ENCODE results near the gene ST8SIA4.
"Not testable (repeated sequence)": the region's sequence is repeated elsewhere in the genome, so short reads cannot be mapped to it uniquely, and the experiment has no call there.

Gene ST8SIA4

GRCh38 chr5:100828071-100828897 lies 74.8 kb downstream of the ST8SIA4 start:
- DNase-seq: no peak

- DNase-seq: no peak
Measured at GRCh38 chr5:100827481-100827889, 75.6 kb downstream of the ST8SIA4 start.

GRCh38 chr5:100826133-100826532 lies 76.9 kb downstream of the ST8SIA4 start:
- no peak for DNase-seq

GRCh38 chr5:100824635-100825034 lies 78.4 kb downstream of the ST8SIA4 start:
- no peak for DNase-seq

- DNase-seq: no peak
Measured at GRCh38 chr5:100823812-100824211, 79.3 kb downstream of the ST8SIA4 start.

GRCh38 chr5:100821751-100822150 lies 81.3 kb downstream of the ST8SIA4 start:
- no peak for DNase-seq

GRCh38 chr5:100818340-100818739 lies 84.7 kb downstream of the ST8SIA4 start:
- DNase-seq: no peak

- no peak for DNase-seq
Measured at GRCh38 chr5:100803397-100803796, 99.7 kb downstream of the ST8SIA4 start.

- no peak for DNase-seq
Measured at GRCh38 chr5:100802208-100802607, 100.9 kb downstream of the ST8SIA4 start.

- no peak for DNase-seq
Measured at GRCh38 chr5:100800562-100800961, 102.5 kb downstream of the ST8SIA4 start.

GRCh38 chr5:100799166-100799565 lies 103.9 kb downstream of the ST8SIA4 start:
- no peak for DNase-seq

GRCh38 chr5:100797861-100798260 lies 105.2 kb downstream of the ST8SIA4 start:
- no peak for DNase-seq

- no peak for DNase-seq
Measured at GRCh38 chr5:100796851-100797250, 106.2 kb downstream of the ST8SIA4 start.

GRCh38 chr5:100794844-100795243 lies 108.2 kb downstream of the ST8SIA4 start:
- DNase-seq: no peak

- DNase-seq: no peak
Measured at GRCh38 chr5:100794218-100794617, 108.9 kb downstream of the ST8SIA4 start.

GRCh38 chr5:100792781-100793180 lies 110.3 kb downstream of the ST8SIA4 start:
- DNase-seq: no peak

GRCh38 chr5:100791391-100791790 lies 111.7 kb downstream of the ST8SIA4 start:
- no peak for DNase-seq

GRCh38 chr5:100790951-100791350 lies 112.1 kb downstream of the ST8SIA4 start:
- DNase-seq: no peak

GRCh38 chr5:100790170-100790665 lies 112.9 kb downstream of the ST8SIA4 start:
- DNase-seq: no peak

GRCh38 chr5:100789694-100790093 lies 113.4 kb downstream of the ST8SIA4 start:
- DNase-seq: no peak

GRCh38 chr5:100788417-100788816 lies 114.7 kb downstream of the ST8SIA4 start:
- DNase-seq: no peak

- DNase-seq: no peak
Measured at GRCh38 chr5:100787648-100788047, 115.4 kb downstream of the ST8SIA4 start.

GRCh38 chr5:100785536-100785935 lies 117.5 kb downstream of the ST8SIA4 start:
- DNase-seq: not testable (repeated sequence)

- no peak for DNase-seq
Measured at GRCh38 chr5:100780376-100780870, 122.7 kb downstream of the ST8SIA4 start.

Data from NCI-H1105 treated with DMSO at 0.1 percent for 48 hours (cell line).